SU-DHL-6 (cell line): ENCODE measurements around the gene MPC2.

Experiments
- H2AFZ ChIP-seq: fragments of 200-600 bp; sonication (generic); 2 replicates; pipeline ENCODE4 v1.6.1; 2014; ENCODE audit warnings: low read depth, mild to moderate bottlenecking, moderate library complexity, mixed read lengths, antibody characterized with exemption, low read length; ENCODE audit not compliant: severe bottlenecking
- H3F3A ChIP-seq: fragments of 200-600 bp; shearing (Covaris generic); 2 replicates; pipeline ENCODE4 v1.6.0; 2016; ENCODE audit warnings: antibody characterized with exemption, mild to moderate bottlenecking; ENCODE audit not compliant: insufficient read depth
- H3K27ac ChIP-seq: fragments of 200-600 bp; sonication (generic); 2 replicates; pipeline ENCODE4 v1.5.1; 2016; ENCODE audit warnings: low read depth, mild to moderate bottlenecking, low read length, moderate library complexity, mixed read lengths
- H3K27me3 ChIP-seq: fragments of 200-600 bp; sonication (generic), shearing (Covaris generic); 2 replicates; pipeline ENCODE4 v1.6.0; 2014; ENCODE audit warnings: mild to moderate bottlenecking, low read length
- H3K36me3 ChIP-seq: fragments of 200-600 bp; sonication (generic); 2 replicates; pipeline ENCODE4 v1.6.1; 2014; ENCODE audit warnings: mild to moderate bottlenecking, low read length, mixed read lengths
- H3K4me2 ChIP-seq: fragments of 300-600, 200-600 bp; shearing (Covaris generic), sonication (generic); 2 replicates; pipeline ENCODE4 v1.6.0; 2014; ENCODE audit warnings: low read length, low read depth, mild to moderate bottlenecking; ENCODE audit not compliant: poor library complexity, severe bottlenecking
- H3K4me3 ChIP-seq: fragments of 200-600 bp; sonication (generic); 2 replicates; pipeline ENCODE4 v1.5.1; 2014; ENCODE audit warnings: antibody characterized with exemption, low read length, mild to moderate bottlenecking, mixed read lengths; ENCODE audit not compliant: insufficient read depth, poor library complexity, severe bottlenecking
- H3K79me2 ChIP-seq: fragments of 200-600 bp; sonication (generic); 2 replicates; pipeline ENCODE4 v1.6.1; 2014; ENCODE audit warnings: mild to moderate bottlenecking, low read length, moderate library complexity; ENCODE audit not compliant: insufficient read depth
- H3K9ac ChIP-seq: fragments of 200-600 bp; sonication (generic); 2 replicates; pipeline ENCODE4 v1.7.0; 2014; ENCODE audit warnings: mild to moderate bottlenecking, low read length
- H3K9me2 ChIP-seq: fragments of 200-600 bp; sonication (generic); replicated peaks from 2 replicates; pipeline ENCODE4 v1.6.1; 2014; ENCODE audit warnings: low read length; ENCODE audit not compliant: insufficient read depth
- H3K9me3 ChIP-seq: fragments of 200-600 bp; sonication (generic); 2 replicates; pipeline ENCODE4 v1.6.1; 2014; ENCODE audit warnings: low read length, mixed read lengths; ENCODE audit not compliant: insufficient read depth
- H4K20me1 ChIP-seq: fragments of 200-600 bp; sonication (generic); 2 replicates; pipeline ENCODE4 v1.6.1; 2014; ENCODE audit warnings: low read depth, mild to moderate bottlenecking, antibody characterized with exemption, low read length, moderate library complexity, mixed read lengths
- CTCF ChIP-seq: fragments of 200-600 bp; sonication (generic); IDR thresholded peaks from one replicate; pipeline ENCODE4 v1.5.1; 2017; ENCODE audit warnings: antibody characterized with exemption, mild to moderate bottlenecking, low read length, moderate library complexity; ENCODE audit not compliant: insufficient read depth, poor library complexity, severe bottlenecking
- EZH2phosphoT487 ChIP-seq: fragments of 200-600 bp; sonication (generic), shearing (Covaris generic); conservative IDR thresholded peaks from 2 replicates; pipeline ENCODE4 v1.6.1; 2018; ENCODE audit warnings: mild to moderate bottlenecking, antibody characterized with exemption, low read length, moderate library complexity, mixed read lengths

Gene MPC2

GRCh38 chr1:167973832-167974231 is 37.0 kb upstream of the MPC2 start:
- H3K79me2 ChIP-seq: no peaks in the 10 kb centered on the region
- H3K4me2 ChIP-seq: no peak overlapping the region
- no peaks in the 10 kb centered on the region; the same call in 1 of the 2 replicates for H4K20me1 ChIP-seq
- peaks cover 5% of the 10 kb centered on the region; the same call in 1 of the 2 replicates for H3F3A ChIP-seq
- peaks cover 12% of the 10 kb centered on the region; the same call in 1 of the 2 replicates for H3K36me3 ChIP-seq
- H3K27me3 ChIP-seq: no peaks in the 10 kb centered on the region
- no peak overlapping the region for H3K4me3 ChIP-seq
- H3K9me2 ChIP-seq: no peaks in the 10 kb centered on the region
- no peak overlapping the region for H3K27ac ChIP-seq
- H3K9ac ChIP-seq: no peak overlapping the region
- H3K9me3 ChIP-seq: no peaks in the 10 kb centered on the region
- TF ChIP-seq CTCF (no peak), EZH2phosphoT487 (no peak)
- no peak overlapping the region for H2AFZ ChIP-seq

GRCh38 chr1:167968569-167968968 is 31.7 kb upstream of the MPC2 start:
- H3K79me2 ChIP-seq: peaks cover 11% of the 10 kb centered on the region; the same call in 1 of the 2 replicates

GRCh38 chr1:167966050-167966449 is 29.2 kb upstream of the MPC2 start:
- Histone ChIP-seq H3K9me2 (no peaks in the 10 kb centered on the region), H3K36me3 (peaks cover 3% of the 10 kb centered on the region), H3F3A (0 out of 2 replicates have a peak, but pooled peaks cover 2% of the 10 kb centered on the region), H2AFZ (no peak overlapping the region), H3K4me3 (no peak overlapping the region), H3K27me3 (no peaks in the 10 kb centered on the region), H3K4me2 (no peak overlapping the region), H3K9me3 (no peaks in the 10 kb centered on the region), H3K27ac (no peak overlapping the region), H3K79me2 (peaks cover 20% of the 10 kb centered on the region; the same call in 1 of the 2 replicates), H4K20me1 (no peaks in the 10 kb centered on the region), H3K9ac (no peak overlapping the region)
- no peak for TF ChIP-seq CTCF
- no peak for TF ChIP-seq EZH2phosphoT487

More at GRCh38 chr1:167968569-167968968, 31.7 kb upstream of the MPC2 start:
- H4K20me1 ChIP-seq: no peaks in the 10 kb centered on the region; the same call in 1 of the 2 replicates
- H3K27ac ChIP-seq: no peak overlapping the region
- H3K27me3 ChIP-seq: no peaks in the 10 kb centered on the region
- peaks cover 3% of the 10 kb centered on the region for H3K36me3 ChIP-seq
- no peaks in the 10 kb centered on the region for H3K9me2 ChIP-seq
- no peaks in the 10 kb centered on the region for H3K9me3 ChIP-seq
- H3K4me2 ChIP-seq: no peak overlapping the region
- H3K9ac ChIP-seq: no peak overlapping the region
- H2AFZ ChIP-seq: no peak overlapping the region
- TF ChIP-seq CTCF (no peak), EZH2phosphoT487 (no peak)
- peaks cover 5% of the 10 kb centered on the region; the same call in 1 of the 2 replicates for H3F3A ChIP-seq
- H3K4me3 ChIP-seq: no peak overlapping the region
